Fibroblast of the aortic adventitia (primary cell): ENCODE data around the gene TNFRSF21. TPM values are rescaled to one million over a fixed set of nuclear protein-coding genes. Genes with fewer than 3 reads are reported as not detected.

ENCODE experiments used
- DNase-seq: peaks from one replicate; pipeline ENCODE4 v3.0.0-alpha.2; 2010; ENCODE audit warnings: low read depth
- H3K4me3 ChIP-seq: 2 replicates; pipeline ENCODE4 v1.5.1; 2011; ENCODE audit warnings: low read depth, mild to moderate bottlenecking, control low read depth, low read length, moderate library complexity
- total RNA-seq: library from RNA; depleted of rRNA; stranded (reverse); fragments of >200 nt; gene quantifications from 2 replicates; pipeline ENCODE4 v1.2.3, GENCODE V29; 2012; ENCODE audit warnings: low replicate concordance
- TF ChIP-seq, protein P1 (sequence below): IDR thresholded peaks from 2 replicates; pipeline ENCODE4 v1.5.1; 2011; ENCODE audit warnings: mild to moderate bottlenecking, low read length, control low read depth, inconsistent platforms; ENCODE audit not compliant: insufficient read depth

TNFRSF21 gene
- total RNA-seq, 1 donor, result 17.7 TPM

DNA sequence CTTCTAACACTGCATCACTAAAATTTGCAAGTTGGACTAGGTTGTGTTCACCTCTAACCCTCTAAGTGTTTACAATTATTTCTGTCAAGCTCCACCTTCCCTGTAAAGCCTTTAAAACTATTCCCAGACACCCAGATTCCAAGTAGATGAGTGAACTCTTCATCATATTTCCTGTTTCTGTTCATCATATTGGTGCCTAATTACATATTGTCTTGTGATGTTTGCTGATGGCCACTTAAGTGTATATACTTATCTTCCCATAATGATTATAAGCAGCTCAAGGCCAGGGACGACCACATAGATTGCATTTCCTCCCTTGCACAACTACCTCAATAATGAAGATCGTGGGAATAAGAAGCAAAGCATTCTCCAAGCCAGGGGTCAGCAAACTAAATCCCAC is 16.8 kb downstream of the TNFRSF21 start:
- DNase-seq, result no peak
- TF ChIP-seq, protein P1, sequence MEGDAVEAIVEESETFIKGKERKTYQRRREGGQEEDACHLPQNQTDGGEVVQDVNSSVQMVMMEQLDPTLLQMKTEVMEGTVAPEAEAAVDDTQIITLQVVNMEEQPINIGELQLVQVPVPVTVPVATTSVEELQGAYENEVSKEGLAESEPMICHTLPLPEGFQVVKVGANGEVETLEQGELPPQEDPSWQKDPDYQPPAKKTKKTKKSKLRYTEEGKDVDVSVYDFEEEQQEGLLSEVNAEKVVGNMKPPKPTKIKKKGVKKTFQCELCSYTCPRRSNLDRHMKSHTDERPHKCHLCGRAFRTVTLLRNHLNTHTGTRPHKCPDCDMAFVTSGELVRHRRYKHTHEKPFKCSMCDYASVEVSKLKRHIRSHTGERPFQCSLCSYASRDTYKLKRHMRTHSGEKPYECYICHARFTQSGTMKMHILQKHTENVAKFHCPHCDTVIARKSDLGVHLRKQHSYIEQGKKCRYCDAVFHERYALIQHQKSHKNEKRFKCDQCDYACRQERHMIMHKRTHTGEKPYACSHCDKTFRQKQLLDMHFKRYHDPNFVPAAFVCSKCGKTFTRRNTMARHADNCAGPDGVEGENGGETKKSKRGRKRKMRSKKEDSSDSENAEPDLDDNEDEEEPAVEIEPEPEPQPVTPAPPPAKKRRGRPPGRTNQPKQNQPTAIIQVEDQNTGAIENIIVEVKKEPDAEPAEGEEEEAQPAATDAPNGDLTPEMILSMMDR, result no peak
- no peak overlapping the region for H3K4me3 ChIP-seq

DNA sequence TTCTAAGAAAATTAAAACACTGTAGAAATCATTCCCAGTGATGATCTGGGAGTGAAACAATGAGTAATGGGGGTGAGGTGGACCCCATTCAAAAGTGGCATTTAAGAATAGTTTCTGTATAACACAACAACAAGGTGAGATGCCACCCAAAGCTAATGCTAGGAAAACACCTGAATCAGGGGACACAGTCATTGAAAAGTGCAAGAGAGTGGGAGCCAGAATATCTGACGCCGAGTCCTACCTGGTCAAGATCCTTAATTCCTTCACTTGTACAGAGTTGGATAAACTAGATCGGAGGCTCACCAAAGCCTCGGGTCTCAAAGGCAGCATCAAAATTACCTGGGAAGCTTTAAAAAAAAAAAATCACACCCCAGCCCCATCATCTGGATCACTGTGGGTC is 17.7 kb downstream of the TNFRSF21 start:
- H3K4me3 ChIP-seq, result no peak overlapping the region
- TF ChIP-seq, protein P1, result no peak
- DNase-seq, result no peak

DNA sequence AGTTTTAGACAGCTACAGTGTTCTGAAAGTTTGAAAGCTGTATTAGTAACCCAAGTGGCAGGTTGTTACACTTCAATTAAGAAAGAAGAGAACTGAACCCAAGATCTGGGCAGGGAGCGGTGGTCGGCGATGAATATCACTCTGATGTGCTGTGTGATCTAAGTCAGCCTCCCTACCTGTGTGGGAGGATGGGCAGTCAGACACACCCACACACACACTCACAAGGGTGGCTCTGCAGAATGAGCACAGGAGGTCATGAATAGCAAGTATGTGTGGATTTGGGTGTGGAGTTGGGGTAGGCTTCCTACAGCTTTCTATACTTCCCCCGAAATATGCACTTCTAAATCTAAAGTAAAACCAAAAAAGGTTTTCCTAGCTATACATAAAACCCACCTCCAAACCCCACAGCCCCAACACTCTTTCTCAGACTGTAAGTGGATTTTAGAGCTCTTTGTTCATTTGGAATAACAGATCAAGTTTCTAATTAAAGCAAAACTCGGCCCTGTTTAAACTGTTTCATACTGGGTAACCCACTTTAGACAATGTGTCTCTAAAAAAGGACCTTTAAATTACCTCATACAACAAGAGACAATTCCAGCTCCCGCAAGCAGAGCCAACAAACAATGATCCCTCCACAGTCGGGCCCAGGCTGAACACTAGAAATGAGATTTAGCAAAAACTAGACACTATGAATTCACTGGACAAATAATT is 19.4 kb downstream of the TNFRSF21 start:
- no peak for DNase-seq
- TF ChIP-seq, protein P1, result no peak
- H3K4me3 ChIP-seq, result no peak overlapping the region

DNA sequence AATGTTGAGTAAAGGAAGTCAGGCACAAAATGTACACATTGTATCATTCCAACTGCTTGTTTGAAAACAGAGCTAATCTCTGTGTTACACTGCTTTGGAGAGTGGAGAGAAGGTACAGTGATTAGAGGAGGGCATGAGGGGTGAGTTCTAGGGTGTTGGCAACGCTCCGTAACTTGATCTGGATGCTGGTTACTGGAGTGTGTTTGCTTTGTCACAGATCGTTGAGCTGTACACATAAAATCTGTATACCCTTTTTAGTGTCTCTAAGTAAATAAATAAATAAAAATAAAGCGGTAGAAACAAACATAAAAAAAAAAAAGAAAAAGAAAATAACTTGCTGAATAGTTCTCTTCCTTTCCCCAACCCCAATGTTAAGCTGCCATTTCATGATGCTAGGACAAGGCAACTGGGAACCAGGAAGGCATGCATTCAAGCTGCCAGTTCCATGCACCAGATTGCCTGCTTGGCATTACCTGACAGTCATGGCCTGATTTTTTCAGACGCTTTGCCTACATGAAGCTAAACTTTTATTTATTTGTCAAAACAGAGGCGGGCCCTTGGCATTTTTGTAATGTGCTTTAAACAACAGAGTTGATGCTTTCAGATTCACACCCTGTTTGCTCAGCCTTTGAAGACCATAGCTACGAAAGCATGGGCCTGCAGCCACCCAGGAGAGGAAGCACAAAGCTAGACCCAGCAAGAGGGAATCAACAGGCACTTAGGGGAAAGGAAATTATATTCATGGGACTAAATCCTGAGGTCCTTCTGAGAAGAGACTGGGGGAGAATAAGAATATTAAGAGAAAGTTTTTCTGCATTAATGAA is 21.2 kb downstream of the TNFRSF21 start:
- H3K4me3 ChIP-seq, result no peak overlapping the region
- TF ChIP-seq, protein P1, result no peak
- no peak for DNase-seq

DNA sequence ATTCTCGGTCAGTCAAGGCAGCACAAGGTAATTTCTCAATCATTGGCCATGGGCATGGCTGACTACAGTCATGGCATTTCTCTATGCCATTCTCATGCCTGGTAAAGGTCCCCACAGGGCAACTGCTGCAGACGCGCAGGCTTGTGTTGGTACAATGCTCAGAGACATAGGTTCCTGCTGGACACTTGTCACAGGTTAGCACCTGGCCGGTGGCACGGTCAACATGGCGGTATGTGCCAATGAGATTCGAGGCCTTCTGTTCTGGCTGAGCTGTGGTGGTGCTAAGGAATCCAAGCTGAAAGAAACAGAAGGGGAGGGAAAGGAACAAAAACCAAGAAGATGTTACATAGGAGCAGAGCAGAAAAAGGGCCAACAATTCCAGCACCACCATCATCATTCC is 23.4 kb downstream of the TNFRSF21 start:
- no peak for DNase-seq
- TF ChIP-seq, protein P1, result no peak
- H3K4me3 ChIP-seq, result no peak overlapping the region

DNA sequence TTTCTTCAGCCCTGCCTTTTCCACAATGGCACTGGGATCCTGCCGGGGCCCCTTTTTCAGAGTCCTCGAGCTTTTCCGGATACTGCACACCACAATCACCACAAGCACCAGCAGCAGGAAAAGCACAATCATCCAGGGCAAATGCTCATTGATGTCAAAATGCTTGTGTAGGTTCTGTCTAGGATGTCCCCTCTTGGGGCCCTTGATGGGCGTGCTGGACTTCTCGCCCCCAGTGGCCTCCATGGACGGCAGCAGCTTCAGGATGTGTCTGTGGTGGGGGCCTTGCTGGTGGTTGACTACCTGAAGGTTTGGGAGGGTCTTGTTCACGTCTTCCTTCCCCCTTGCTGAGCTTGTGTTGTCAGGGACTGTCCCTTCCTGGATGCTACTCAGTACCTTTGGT is 25.7 kb downstream of the TNFRSF21 start:
- no peak overlapping the region for H3K4me3 ChIP-seq
- TF ChIP-seq, protein P1, result no peak
- no peak for DNase-seq
